Adrenal gland (tissue), 12 donors: Measurements from ENCODE around the gene TRIAP1. TPM values are rescaled to one million over a fixed set of nuclear protein-coding genes. Genes with fewer than 3 reads are reported as not detected.
"Not testable (repeated sequence)": the region's sequence is repeated elsewhere in the genome, so short reads cannot be mapped to it uniquely, and the experiment has no call there.

Source experiments
- DNase-seq, 7 donors: peaks; one replicate each; pipeline ENCODE4 v3.0.0-alpha.2; 2019 to 2020
- H3K27ac ChIP-seq, 5 donors: fragments of 200-600 bp; sonication (generic) in 4 of 5; 1 replicate in 3 of 5; 2 replicates in 2 of 5; pipeline versions ENCODE4 v1.5.1 to v1.8.0; 2016 to 2020; ENCODE audit warnings: mild to moderate bottlenecking in 1 of 5
- H3K27me3 ChIP-seq: fragments of 200-600 bp; 2 replicates; pipeline ENCODE4 v1.8.0; 2021
- H3K36me3 ChIP-seq, 2 donors: fragments of 200-600 bp; replicated peaks in 1 of 2; 1 replicate in 1 of 2; 2 replicates in 1 of 2; pipeline versions ENCODE4 v1.5.1 to v1.8.0; 2018 to 2022
- H3K4me1 ChIP-seq, 2 donors: fragments of 200-600 bp; replicated peaks in 1 of 2; 1 replicate in 1 of 2; 2 replicates in 1 of 2; pipeline versions ENCODE4 v1.5.1 to v1.8.0; 2018 to 2021
- H3K4me3 ChIP-seq, 4 donors: fragments of 200-600 bp; sonication (generic) in 3 of 4; one replicate each; pipeline ENCODE4 v1.5.1; 2016 to 2018
- H3K9me3 ChIP-seq, 3 donors: fragments of 200-600 bp; sonication (generic) in 1 of 3; replicated peaks in 1 of 3; 1 replicate in 2 of 3; 2 replicates in 1 of 3; pipeline versions ENCODE4 v1.5.1 to v1.8.0; 2016 to 2021
- CTCF ChIP-seq, 6 experiments: fragments of 450-650 bp in 4 of 6; fragments of 200-600 bp in 2 of 6; sonication (generic) in 1 of 6; IDR thresholded peaks; 1 replicate in 5 of 6; 2 replicates in 1 of 6; pipeline versions ENCODE4 v1.5.1 to v1.8.0; 2016 to 2021; ENCODE audit warnings: antibody characterized with exemption in 6 of 6, mild to moderate bottlenecking in 2 of 6, moderate library complexity in 1 of 6
- POLR2A ChIP-seq, 2 donors: fragments of 450-650 bp; IDR thresholded peaks; one replicate each; pipeline ENCODE4 v1.6.1; 2017; ENCODE audit warnings: antibody characterized with exemption in 2 of 2, mild to moderate bottlenecking in 2 of 2, moderate library complexity in 1 of 2
- WGBS, 4 donors: extraction: QIAGEN DNeasy Blood & Tissue Kit in 2 of 4; methylation state at CpG; one replicate each; pipeline versions ENCODE4 v1.1.5 to v1.1.7; 2013 to 2017; 5-methylcytosine and 5-hydroxymethylcytosine counted together
- intact Hi-C, 2 donors: fragments of 100-400 bp; cut with DNase I; formaldehyde crosslinking; loops; one replicate each; pipeline versions ENCODE4 v1.14.1 to v1.15.0; 2022 to 2023
- polyA plus RNA-seq, 3 donors: library from polyadenylated mRNA; stranded (reverse); fragments of 200-250 nt in 2 of 3; fragments of 350-450 nt in 1 of 3; fragmentation: Illumina TruSeq in 1 of 3; extraction: RNeasy Lipid Tissue Mini Kit (QIAGEN cat#74804) in 1 of 3; gene quantifications; one replicate each; pipeline ENCODE4 v1.2.3, GENCODE V29; 2013 to 2014
- total RNA-seq, 9 donors: library from RNA; depleted of rRNA in 4 of 9; stranded (reverse); fragments of >200 nt in 4 of 9; fragments of 120-200 nt in 1 of 9; fragmentation: NEBNext Ultra II Directional in 1 of 9; extraction: Animal tissue kit (Norgen Biotek cat#: 25700) in 1 of 9; gene quantifications; one replicate each; pipeline versions ENCODE4 v1.1.0 to v1.2.4, GENCODE V29; 2013 to 2023
- donor health status: healthy with polysubstance abuse.
- donor health status: Bipolar disorder and iron deficiency.
- donor health status: DM: yes; HTN: yes; CAD: no.
- donor health status: DM: no; HTN: no; CAD: no.
- donor health status: DM: no; HTN: no; CAD: no.
- donor health status: DM: yes; HTN: yes; CAD: no.

The TRIAP1 gene
- total and polyA plus RNA-seq, 12 donors, result 8.2 to 53.5 (median 19.9) TPM

DNA sequence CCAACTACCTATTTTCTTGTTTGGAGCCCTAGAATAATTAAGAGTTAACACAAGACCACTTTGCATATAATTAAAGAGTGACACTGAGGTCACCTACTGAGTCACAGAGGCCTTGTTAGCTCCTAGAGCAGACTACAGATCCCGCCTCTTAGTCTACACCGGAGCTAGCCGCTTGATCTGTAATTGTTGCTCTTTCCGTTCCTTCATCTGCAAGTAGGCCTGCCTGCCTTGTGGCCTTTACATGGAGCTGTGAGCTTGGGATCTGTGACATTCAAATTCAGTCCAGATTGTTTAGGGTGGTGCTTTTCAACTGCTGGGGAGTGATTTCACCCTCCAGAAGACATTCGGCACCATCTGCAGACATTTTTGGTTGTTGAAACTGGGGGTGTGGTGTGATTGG, 44.1 kb upstream of the TRIAP1 start:
- intact Hi-C loops, result no loop called here
- Histone ChIP-seq H3K9me3 (no peaks in the 10 kb centered on the region), H3K4me1 (peaks cover 15 to 17% of the 10 kb centered on the region in 2 donors), H3K27me3 (no peaks in the 10 kb centered on the region), H3K27ac (no peak overlapping the region), H3K4me3 (no peak overlapping the region), H3K36me3 (no peaks in the 10 kb centered on the region)
- TF ChIP-seq CTCF (IDR thresholded peaks at IDR 0.05), result no peak
- no peak for TF ChIP-seq POLR2A (IDR thresholded peaks at IDR 0.05)
- WGBS, 4 donors, result 88 to 100% (median 93%) methylated on average over 5 of the region's 5 CpGs
- no peak for DNase-seq

DNA sequence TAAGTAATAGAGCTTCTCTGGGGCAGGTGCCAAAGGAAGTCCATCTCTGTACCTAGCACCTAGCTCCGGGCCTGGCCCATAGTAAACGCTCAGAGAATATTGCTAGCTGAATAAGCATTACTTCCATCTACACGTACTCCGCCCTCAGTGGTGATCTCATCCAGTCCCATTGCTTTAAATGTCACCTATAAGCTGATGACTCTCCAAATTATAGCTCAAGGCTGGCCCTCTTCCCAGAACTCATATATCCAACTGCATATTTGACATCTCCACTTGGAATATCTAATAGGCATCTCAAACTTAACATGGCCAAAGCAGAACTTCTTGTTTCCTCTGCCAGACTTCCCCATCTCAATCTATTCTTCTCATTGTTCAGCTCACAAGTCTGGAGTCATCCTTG, 42.8 kb upstream of the TRIAP1 start:
- H3K4me3 ChIP-seq, result no peak overlapping the region
- TF ChIP-seq POLR2A (IDR thresholded peaks at IDR 0.05) (no peak), CTCF (IDR thresholded peaks at IDR 0.05) (no peak)
- 96 to 98% (median 97%) methylated on average over 4 of the region's 4 CpGs for WGBS, 4 donors
- H3K4me1 ChIP-seq, result peaks cover 10 to 11% of the 10 kb centered on the region in 2 donors
- no peak for DNase-seq
- no peaks in the 10 kb centered on the region for H3K36me3 ChIP-seq
- no peaks in the 10 kb centered on the region for H3K9me3 ChIP-seq
- H3K27ac ChIP-seq, result no peak overlapping the region
- intact Hi-C loops, result no loop called here
- no peaks in the 10 kb centered on the region for H3K27me3 ChIP-seq

DNA sequence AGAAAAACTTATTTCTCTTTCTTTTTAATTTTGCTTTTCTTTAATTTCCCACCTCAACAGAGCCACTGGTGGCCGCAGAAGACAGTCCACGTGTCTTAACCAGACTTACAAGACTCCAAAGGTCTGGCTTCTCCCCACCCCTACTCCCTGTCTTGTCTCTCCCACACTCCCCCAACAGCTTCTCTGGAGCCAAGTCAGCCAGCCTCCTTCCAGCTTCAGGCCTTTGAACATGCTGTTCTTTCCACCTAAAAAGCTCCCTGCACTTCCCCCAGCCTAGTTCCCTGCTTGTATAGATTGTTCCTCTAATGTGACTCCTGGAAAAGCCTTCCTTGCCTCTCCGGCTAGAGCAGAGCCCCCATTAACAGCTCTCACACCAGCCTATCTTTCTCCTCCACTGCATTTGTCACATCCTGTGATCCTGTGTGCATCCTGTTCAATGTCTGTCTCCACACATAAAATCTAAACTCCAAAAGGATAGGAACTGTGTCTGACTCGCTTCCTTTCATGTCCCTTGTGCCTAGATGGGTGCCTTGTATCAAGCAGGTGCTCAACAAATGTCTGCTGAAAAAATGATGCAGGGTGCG, 42.0 kb upstream of the TRIAP1 start:
- no peaks in the 10 kb centered on the region for H3K27me3 ChIP-seq
- no peaks in the 10 kb centered on the region for H3K36me3 ChIP-seq
- 61 to 70% (median 63%) methylated on average over 5 of the region's 5 CpGs for WGBS, 4 donors
- H3K9me3 ChIP-seq, result no peaks in the 10 kb centered on the region
- intact Hi-C loops, result no loop called here
- peak in 1 of 7 donors; percentile 21 for DNase-seq
- peaks cover 10 to 11% of the 10 kb centered on the region in 2 donors for H3K4me1 ChIP-seq
- H3K27ac ChIP-seq, result peak overlapping the region; percentile 24 to 81 (median 55)
- no peak overlapping the region for H3K4me3 ChIP-seq
- TF ChIP-seq CTCF (IDR thresholded peaks at IDR 0.05), result no peak
- no peak for TF ChIP-seq POLR2A (IDR thresholded peaks at IDR 0.05)

GRCh38 chr12:120487552-120487951, 41.4 kb upstream of the TRIAP1 start:
- H3K27me3 ChIP-seq, H3K9me3 ChIP-seq, H3K4me3 ChIP-seq, intact Hi-C loops, H3K36me3 ChIP-seq: not testable (repeated sequence)
- 34 to 56% (median 44%) methylated on average over 5 to 7 of the region's 7 CpGs for WGBS, 4 donors
- peaks cover 10 to 11% of the 10 kb centered on the region in 2 donors for H3K4me1 ChIP-seq
- peak; percentile 56 to 82 (median 75) for DNase-seq
- H3K27ac ChIP-seq, result peak overlapping the region in 4 of 5 donors; percentile 24 to 81 (median 61)
